HG03469 (cell line): ENCODE measurements around the gene KDM4B.

Experiments used
- ATAC-seq: cut with Tn5 transposase; IDR thresholded peaks from one replicate; pipeline ENCODE4 v1.9.1; 2021; ENCODE audit warnings: mild to moderate bottlenecking, moderate library complexity, moderate number of reproducible peaks; ENCODE audit not compliant: unreplicated experiment

KDM4B gene

GRCh38 chr19:5103061-5103701, 134.3 kb downstream of the KDM4B start:
- ATAC-seq, result no peak

GRCh38 chr19:5103812-5104410, 135.0 kb downstream of the KDM4B start:
- no peak for ATAC-seq

DNA sequence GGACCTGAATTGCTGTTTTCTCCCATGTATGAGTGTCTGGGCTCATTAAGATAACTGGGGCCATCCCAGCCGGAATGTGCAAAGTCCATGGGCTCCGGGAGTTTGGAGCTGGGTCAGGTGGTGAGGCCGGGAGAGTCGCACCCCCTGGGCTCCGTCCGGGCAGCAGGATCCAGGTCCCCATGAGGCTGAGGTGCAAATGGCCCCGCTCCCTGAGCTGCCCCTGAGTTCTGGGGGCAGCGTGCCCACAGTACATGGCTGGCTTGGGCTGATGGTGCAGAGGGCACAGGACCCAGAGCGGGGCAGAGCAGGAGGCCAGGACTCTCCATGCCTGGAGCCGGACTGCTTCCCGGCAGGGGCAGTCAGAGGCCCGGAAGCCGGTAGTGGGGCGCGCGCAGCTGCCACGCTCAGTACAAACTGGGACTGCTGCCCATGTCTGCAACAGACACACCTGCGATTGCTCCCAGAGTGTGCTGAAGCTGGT, 136.0 kb downstream of the KDM4B start:
- ATAC-seq, result no peak

GRCh38 chr19:5106191-5106726, 137.3 kb downstream of the KDM4B start:
- no peak for ATAC-seq

DNA sequence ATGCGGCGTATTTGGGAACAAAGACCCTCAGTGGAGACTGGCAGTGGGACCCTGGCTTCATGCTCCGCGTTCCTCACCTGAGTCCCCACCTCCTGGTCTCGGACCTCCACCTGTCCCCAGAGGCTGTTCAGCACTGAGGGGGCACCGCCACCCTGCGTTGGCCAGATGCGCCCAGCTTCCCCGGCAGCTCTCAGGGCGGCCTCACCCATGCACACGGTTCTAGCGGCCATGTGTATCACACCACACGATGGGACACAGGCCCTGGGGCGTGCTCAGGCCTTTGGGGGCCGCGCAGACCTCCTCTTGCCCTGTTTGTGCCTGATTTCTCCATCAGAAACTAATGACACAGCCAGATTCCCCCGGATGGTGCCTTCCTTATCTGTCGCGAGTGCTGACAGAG, 138.1 kb downstream of the KDM4B start:
- ATAC-seq, result no peak

DNA sequence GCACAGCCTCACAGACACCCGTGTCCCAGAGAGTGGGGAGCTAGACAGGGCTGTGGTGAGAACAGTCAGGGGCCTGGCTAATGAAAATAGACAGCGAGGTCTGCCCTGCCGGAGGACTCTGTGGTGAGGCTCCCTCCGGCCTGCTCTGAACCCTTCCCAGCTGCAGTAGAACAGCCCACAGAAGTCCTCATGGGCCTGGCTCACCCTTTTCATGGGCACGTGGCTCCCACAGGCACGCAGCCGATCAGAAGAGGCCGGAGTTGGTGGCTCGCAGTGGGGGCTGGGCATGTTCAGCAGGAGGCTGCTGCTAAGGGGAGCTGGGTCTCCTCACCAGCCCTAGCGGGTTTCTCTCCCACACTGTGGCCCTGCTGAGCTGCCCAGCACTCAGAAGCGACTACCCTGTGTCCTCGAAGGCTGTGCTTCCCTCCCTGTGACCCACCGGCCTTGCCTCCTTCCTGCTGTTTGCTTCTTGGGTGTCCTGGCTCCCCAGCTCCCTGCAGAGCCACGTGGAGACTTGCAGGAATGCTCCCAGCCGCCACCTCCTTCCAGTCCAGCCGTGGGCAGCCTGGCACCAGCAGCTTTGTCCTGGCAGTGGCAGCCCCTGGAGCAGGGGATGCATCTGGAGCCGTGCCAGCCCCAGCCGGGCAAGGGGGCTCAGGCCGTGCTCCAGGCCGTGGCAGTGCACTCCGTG, 138.7 kb downstream of the KDM4B start:
- ATAC-seq, result no peak

DNA sequence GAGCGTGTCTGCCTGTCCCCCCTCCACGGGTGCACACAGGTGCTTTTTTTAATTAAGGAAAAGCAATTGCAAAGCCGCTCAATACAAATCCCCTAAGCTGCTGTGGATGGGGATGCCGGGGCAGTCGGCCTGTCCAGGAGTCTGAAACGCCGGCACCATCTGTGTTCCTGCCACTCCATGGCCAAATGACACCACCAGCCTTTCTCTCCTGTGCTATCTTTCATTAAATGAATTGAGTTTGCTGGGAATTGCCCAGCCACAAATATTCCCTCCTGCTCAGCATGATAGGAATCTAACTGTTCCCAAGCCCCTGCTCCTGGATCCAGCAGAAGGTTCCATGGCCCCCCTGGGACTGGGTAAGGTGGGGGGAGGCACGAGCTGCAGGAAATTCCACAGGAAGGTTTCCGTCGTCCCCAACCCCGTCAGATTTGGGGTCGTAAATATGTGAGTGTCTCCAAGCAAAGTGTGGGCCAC, 139.2 kb downstream of the KDM4B start:
- ATAC-seq, result no peak

GRCh38 chr19:5108866-5109265, 140.0 kb downstream of the KDM4B start:
- ATAC-seq, result no peak

DNA sequence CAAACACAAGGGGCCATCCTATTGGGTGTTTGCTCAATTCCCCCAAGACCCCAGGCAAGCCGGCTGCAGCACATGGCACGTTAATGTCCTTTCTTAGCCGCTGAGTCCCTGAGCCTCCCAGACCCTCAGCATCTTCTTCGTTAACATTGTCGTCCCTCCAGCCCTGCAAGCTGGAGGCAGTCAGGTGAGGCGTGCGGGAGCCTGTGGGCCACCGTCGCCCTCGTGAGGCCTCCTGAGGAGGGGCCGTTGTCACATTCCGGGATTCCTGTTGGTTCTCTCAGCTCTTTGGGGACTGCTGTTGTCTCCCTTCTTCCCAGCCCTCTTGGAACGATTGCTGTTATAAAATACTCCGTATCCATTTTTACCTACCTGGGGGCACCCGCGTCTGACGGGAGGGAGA, 140.6 kb downstream of the KDM4B start:
- no peak for ATAC-seq

- no peak for ATAC-seq
Measured at GRCh38 chr19:5110546-5110945, 141.6 kb downstream of the KDM4B start.

DNA sequence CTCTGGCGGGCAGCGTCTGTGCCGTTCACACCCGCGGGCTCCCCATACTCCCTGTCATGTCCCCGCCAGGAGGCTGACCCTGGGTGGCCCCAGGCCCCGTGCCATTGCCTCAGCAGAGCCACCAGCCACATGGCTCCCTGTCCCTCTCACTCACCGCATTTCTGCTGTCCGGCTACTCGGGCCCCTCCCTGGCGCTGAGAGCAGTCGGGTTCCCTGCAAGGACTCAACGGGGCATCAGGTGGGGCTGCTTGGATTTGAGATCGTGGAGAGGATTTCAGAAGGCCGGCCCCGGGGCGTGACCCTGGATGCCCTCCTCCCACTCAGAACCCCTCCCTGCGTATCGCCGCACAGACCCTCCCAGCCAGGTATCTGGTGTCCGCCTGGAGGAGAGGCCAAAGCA, 142.1 kb downstream of the KDM4B start:
- ATAC-seq, result no peak

DNA sequence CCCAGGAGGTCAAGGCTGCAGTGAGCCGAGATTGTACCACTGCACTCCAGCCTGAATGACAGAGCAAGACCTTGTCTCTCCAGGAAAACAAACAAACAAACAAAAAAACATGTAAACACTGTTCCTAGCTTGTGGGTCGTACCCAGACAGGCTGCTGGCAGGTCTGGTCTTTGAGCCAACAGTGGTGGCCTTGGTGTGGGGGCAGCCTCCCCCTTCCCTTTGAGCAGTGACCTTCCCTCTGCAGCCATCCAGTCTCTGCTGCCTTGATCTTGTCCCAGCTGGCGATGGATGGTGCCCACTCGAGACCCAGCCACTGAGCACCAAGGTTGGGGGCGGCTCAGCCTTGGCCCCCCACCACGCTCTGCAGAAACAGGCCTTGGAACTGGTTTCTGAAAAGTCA, 143.3 kb downstream of the KDM4B start:
- ATAC-seq, result no peak

GRCh38 chr19:5112681-5113575, 144.0 kb downstream of the KDM4B start:
- ATAC-seq, result no peak

GRCh38 chr19:5113633-5114586, 145.0 kb downstream of the KDM4B start:
- ATAC-seq, result no peak

DNA sequence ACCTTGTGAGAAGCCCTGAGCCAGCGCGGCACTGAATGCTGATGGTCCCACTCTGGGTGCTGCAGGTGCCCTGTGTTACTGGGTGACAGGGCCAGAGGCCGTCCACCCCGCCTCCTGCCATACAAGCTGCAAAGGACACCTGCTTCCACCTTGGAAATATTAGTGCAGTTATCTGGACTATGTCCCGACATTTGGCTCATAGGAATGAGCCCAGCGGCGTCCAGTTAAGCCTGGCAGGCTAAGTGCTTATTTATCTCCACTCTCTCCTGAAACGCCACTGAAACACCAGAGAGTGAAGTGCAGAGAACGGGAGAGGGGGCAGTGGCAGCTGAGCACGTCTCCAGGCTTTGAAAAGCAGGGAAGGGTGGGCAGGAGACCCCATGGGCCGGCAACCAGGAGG, 145.8 kb downstream of the KDM4B start:
- no peak for ATAC-seq

- ATAC-seq, result no peak
Measured at GRCh38 chr19:5115351-5115750, 146.4 kb downstream of the KDM4B start.

DNA sequence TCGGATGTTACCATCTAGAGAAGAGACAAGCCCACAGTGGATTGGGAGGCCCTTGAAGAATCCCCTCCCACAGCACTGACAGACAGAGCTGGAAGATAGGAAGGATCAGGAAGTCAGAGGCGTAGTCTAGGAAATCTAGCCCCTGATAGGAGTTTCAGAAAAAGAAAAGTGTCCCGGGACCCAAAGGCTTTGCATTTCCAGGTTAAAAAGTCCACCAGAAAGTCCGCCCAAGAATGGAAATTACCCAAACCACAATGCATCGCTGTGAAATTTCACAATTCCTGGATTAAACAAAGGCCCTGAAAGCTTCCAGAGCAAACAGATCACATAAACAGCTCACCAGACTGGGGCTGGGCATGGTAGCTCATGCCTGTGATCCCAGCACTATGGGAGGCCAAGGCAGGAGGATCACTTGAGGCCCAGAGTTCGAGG, 146.9 kb downstream of the KDM4B start:
- no peak for ATAC-seq

- no peak for ATAC-seq
Measured at GRCh38 chr19:5116292-5116691, 147.4 kb downstream of the KDM4B start.

- ATAC-seq, result no peak
Measured at GRCh38 chr19:5117421-5117820, 148.5 kb downstream of the KDM4B start.

- no peak for ATAC-seq
Measured at GRCh38 chr19:5118026-5118425, 149.1 kb downstream of the KDM4B start.
